Medulla oblongata (tissue), 1 donor: Measurements from ENCODE around the gene ACBD6.

Experiments used
- DNase-seq: peaks from one replicate; pipeline ENCODE4 v3.0.0-alpha.2; 2015; ENCODE audit errors: extremely low spot score

Gene ACBD6

GRCh38 chr1:180269645-180270529 lies 232.5 kb downstream of the ACBD6 start:
- DNase-seq: no peak

- DNase-seq: no peak
These were observed 233.8 kb downstream of the ACBD6 start for GRCh38 chr1:180268556-180269075.

- DNase-seq: no peak
These were observed 234.4 kb downstream of the ACBD6 start for GRCh38 chr1:180267761-180268555.

- no peak for DNase-seq
These were observed 235.2 kb downstream of the ACBD6 start for GRCh38 chr1:180267211-180267561.

GRCh38 chr1:180266275-180267210 lies 235.8 kb downstream of the ACBD6 start:
- no peak for DNase-seq

- no peak for DNase-seq
These were observed 236.5 kb downstream of the ACBD6 start for GRCh38 chr1:180265871-180266270.

GRCh38 chr1:180265201-180265600 lies 237.2 kb downstream of the ACBD6 start:
- no peak for DNase-seq

- DNase-seq: no peak
These were observed 237.8 kb downstream of the ACBD6 start for GRCh38 chr1:180264595-180264994.

- no peak for DNase-seq
These were observed 239.5 kb downstream of the ACBD6 start for GRCh38 chr1:180262628-180263488.

- no peak for DNase-seq
These were observed 240.7 kb downstream of the ACBD6 start for GRCh38 chr1:180261524-180262155.

- DNase-seq: no peak
These were observed 241.3 kb downstream of the ACBD6 start for GRCh38 chr1:180261030-180261429.

GRCh38 chr1:180260541-180260940 lies 241.8 kb downstream of the ACBD6 start:
- DNase-seq: no peak

GRCh38 chr1:180259431-180260338 lies 242.7 kb downstream of the ACBD6 start:
- no peak for DNase-seq

GRCh38 chr1:180258935-180259334 lies 243.4 kb downstream of the ACBD6 start:
- DNase-seq: no peak

- DNase-seq: no peak
These were observed 244.1 kb downstream of the ACBD6 start for GRCh38 chr1:180258290-180258689.

- no peak for DNase-seq
These were observed 244.9 kb downstream of the ACBD6 start for GRCh38 chr1:180257486-180257885.

- no peak for DNase-seq
These were observed 245.4 kb downstream of the ACBD6 start for GRCh38 chr1:180257028-180257386.

- no peak for DNase-seq
These were observed 245.9 kb downstream of the ACBD6 start for GRCh38 chr1:180256341-180257027.
